IMR-90 (cell line): ENCODE measurements around the gene LAMA3. TPM values are rescaled to one million over a fixed set of nuclear protein-coding genes. Genes with fewer than 3 reads are reported as not detected.

Experiments
- ATAC-seq: fragments of 200-7000 bp; cut with Tn5 transposase; 2 replicates; pipeline ENCODE4 v1.9.1; 2020; ENCODE audit warnings: low read depth, mild to moderate bottlenecking, moderate library complexity
- BruUV-seq: library from RNA; stranded (reverse); fragments of 400-500 nt; replicated peaks from 2 replicates; lab custom pipeline; 2021; lab: Mats Ljungman, UMichigan
- CTCF ChIA-PET: fragments of 300-600 bp; formaldehyde crosslinking; extraction: SDS; loops from one replicate; lab custom pipeline; 2021; ENCODE audit warnings: antibody characterized with exemption; lab: Yijun Ruan, JAX
- POLR2A ChIA-PET: fragments of 300-600 bp; sonication (Branson Sonifier 250); formaldehyde crosslinking; loops from one replicate; lab custom pipeline; 2022; ENCODE audit warnings: antibody characterized with exemption; ENCODE audit not compliant: unreplicated experiment; lab: Charles Lee
- DNase-seq: peaks from one replicate; pipeline ENCODE4 v3.0.0; 2013
- H2AFZ ChIP-seq: replicated peaks from 2 replicates; pipeline ENCODE3; 2013; ENCODE audit warnings: low read length, mild to moderate bottlenecking; ENCODE audit not compliant: poor library complexity
- H2AK5ac ChIP-seq: 2 replicates; pipeline ENCODE4 v1.6.1; 2013; ENCODE audit warnings: low read depth, low read length, inconsistent platforms
- H2AK9ac ChIP-seq: replicated peaks from 2 replicates; pipeline ENCODE3; 2013; ENCODE audit warnings: mild to moderate bottlenecking, low read depth, low read length, moderate library complexity; ENCODE audit not compliant: poor library complexity
- H2BK120ac ChIP-seq: 2 replicates; pipeline ENCODE4 v1.6.1; 2013; ENCODE audit warnings: low read depth, low read length, inconsistent platforms
- H2BK15ac ChIP-seq: 3 replicates; pipeline ENCODE4 v1.6.1; 2013; ENCODE audit warnings: low read depth, low read length, inconsistent platforms
- H2BK20ac ChIP-seq: 2 replicates; pipeline ENCODE4 v1.6.1; 2013; ENCODE audit warnings: low read depth, mild to moderate bottlenecking, inconsistent platforms, low read length, moderate library complexity
- H2BK5ac ChIP-seq: 2 replicates; pipeline ENCODE4 v1.6.1; 2013; ENCODE audit warnings: mild to moderate bottlenecking, low read depth, low read length, inconsistent platforms; ENCODE audit not compliant: poor library complexity, severe bottlenecking
- H3K14ac ChIP-seq: replicated peaks from 2 replicates; pipeline ENCODE4 v1.6.1; 2013; ENCODE audit warnings: low read depth, low read length, inconsistent platforms
- H3K18ac ChIP-seq: 2 replicates; pipeline ENCODE4 v1.6.1; 2013; ENCODE audit warnings: low read depth, low read length, control low read depth
- H3K23ac ChIP-seq: 2 replicates; pipeline ENCODE4 v1.6.1; 2013; ENCODE audit warnings: low read depth, low read length, inconsistent platforms
- H3K27ac ChIP-seq: 2 replicates; pipeline ENCODE4 v1.5.1; 2013; ENCODE audit warnings: mild to moderate bottlenecking, control low read depth, low read length; ENCODE audit not compliant: insufficient read depth
- H3K27me3 ChIP-seq: 2 replicates; pipeline ENCODE4 v1.6.1; 2013; ENCODE audit warnings: low read length; ENCODE audit not compliant: control insufficient read depth, insufficient read depth
- H3K36me3 ChIP-seq: 2 replicates; pipeline ENCODE4 v1.6.1; 2013; ENCODE audit warnings: low read length, mixed read lengths; ENCODE audit not compliant: control insufficient read depth, insufficient read depth
- H3K4ac ChIP-seq: 2 replicates; pipeline ENCODE4 v1.6.1; 2013; ENCODE audit warnings: low read depth, low read length, inconsistent platforms
- H3K4me1 ChIP-seq: 2 replicates; pipeline ENCODE4 v1.6.1; 2013; ENCODE audit warnings: low read length, mixed read lengths; ENCODE audit not compliant: control insufficient read depth, insufficient read depth
- H3K4me2 ChIP-seq: 2 replicates; pipeline ENCODE4 v1.6.1; 2013; ENCODE audit warnings: low read depth, mild to moderate bottlenecking, control low read depth, low read length, moderate library complexity
- H3K4me3 ChIP-seq: 2 replicates; pipeline ENCODE4 v1.5.1; 2013; ENCODE audit warnings: low read depth, mild to moderate bottlenecking, control low read depth, low read length, moderate library complexity; ENCODE audit not compliant: insufficient read depth
- H3K56ac ChIP-seq: 2 replicates; pipeline ENCODE4 v1.6.1; 2013; ENCODE audit warnings: low read length, inconsistent platforms; ENCODE audit not compliant: insufficient read depth; ENCODE audit errors: extremely low read depth
- H3K79me1 ChIP-seq, 2 experiments: 2 replicates each; pipeline ENCODE4 v1.6.1; 2013; ENCODE audit warnings: low read length in 2 of 2, inconsistent platforms in 1 of 2, low read depth in 1 of 2
- H3K9ac ChIP-seq: 2 replicates; pipeline ENCODE4 v1.6.1; 2013; ENCODE audit warnings: low read depth, low read length, control low read depth
- H3K9me1 ChIP-seq: 2 replicates; pipeline ENCODE4 v1.6.1; 2013; ENCODE audit warnings: low read length, inconsistent platforms; ENCODE audit not compliant: insufficient read depth
- H3K9me3 ChIP-seq: 2 replicates; pipeline ENCODE4 v1.6.1; 2013; ENCODE audit warnings: low read length; ENCODE audit not compliant: control insufficient read depth, insufficient read depth
- H4K20me1 ChIP-seq: 2 replicates; pipeline ENCODE4 v1.6.1; 2013; ENCODE audit warnings: low read length, inconsistent platforms; ENCODE audit not compliant: insufficient read depth
- H4K5ac ChIP-seq: 2 replicates; pipeline ENCODE4 v1.6.1; 2013; ENCODE audit warnings: mild to moderate bottlenecking, low read depth, low read length, control low read depth
- H4K8ac ChIP-seq, 2 experiments: 2 replicates each; pipeline ENCODE4 v1.6.1; 2013; ENCODE audit warnings: low read depth in 2 of 2, low read length in 2 of 2, control low read depth in 1 of 2, inconsistent platforms in 1 of 2
- H4K91ac ChIP-seq: 2 replicates; pipeline ENCODE4 v1.6.1; 2013; ENCODE audit warnings: low read depth, low read length, inconsistent platforms; ENCODE audit not compliant: insufficient read depth
- BHLHE40 ChIP-seq: fragments of 150-350 bp; IDR thresholded peaks from 2 replicates; pipeline ENCODE4 v1.6.1; 2016; ENCODE audit warnings: mild to moderate bottlenecking, low read depth, low read length
- CEBPB ChIP-seq: IDR thresholded peaks from 2 replicates; pipeline ENCODE4 v1.6.1; 2012; ENCODE audit warnings: low read depth, low read length, improper control_type of control experiment
- CHD1 ChIP-seq: IDR thresholded peaks from 2 replicates; pipeline ENCODE4 v1.6.1; 2012; ENCODE audit warnings: low read depth, low read length, improper control_type of control experiment
- CTCF ChIP-seq: conservative IDR thresholded peaks from 2 replicates; pipeline ENCODE4 v1.5.1; 2012; ENCODE audit warnings: mild to moderate bottlenecking, low read depth, low read length, improper control_type of control experiment
- ELK1 ChIP-seq: fragments of 150-350 bp; IDR thresholded peaks from 2 replicates; pipeline ENCODE4 v1.6.1; 2016; ENCODE audit warnings: low read depth, mild to moderate bottlenecking, low read length, moderate library complexity, borderline replicate concordance
- FOS ChIP-seq: fragments of 150-350 bp; IDR thresholded peaks from 2 replicates; pipeline ENCODE4 v1.6.1; 2016; ENCODE audit warnings: low read depth, low read length
- MAFK ChIP-seq: IDR thresholded peaks from 2 replicates; pipeline ENCODE4 v1.6.1; 2012; ENCODE audit warnings: low read depth, low read length, improper control_type of control experiment
- MAZ ChIP-seq: IDR thresholded peaks from 2 replicates; pipeline ENCODE4 v1.6.1; 2012; ENCODE audit warnings: low read depth, mild to moderate bottlenecking, low read length, improper control_type of control experiment, moderate library complexity, borderline replicate concordance
- MXI1 ChIP-seq: IDR thresholded peaks from 2 replicates; pipeline ENCODE4 v1.6.1; 2012; ENCODE audit warnings: low read depth, mild to moderate bottlenecking, low read length, moderate library complexity, borderline replicate concordance
- NFE2L2 ChIP-seq: fragments of 150-350 bp; IDR thresholded peaks from 2 replicates; pipeline ENCODE4 v1.6.1; 2016; ENCODE audit warnings: low read depth, mild to moderate bottlenecking, low read length
- POLR2A ChIP-seq: IDR thresholded peaks from 2 replicates; pipeline ENCODE4 v1.6.1; 2012; ENCODE audit warnings: mild to moderate bottlenecking, low read depth, low read length
- RCOR1 ChIP-seq: IDR thresholded peaks from 2 replicates; pipeline ENCODE4 v1.6.1; 2012; ENCODE audit warnings: mild to moderate bottlenecking, low read length, improper control_type of control experiment; ENCODE audit not compliant: insufficient replicate concordance
- RFX5 ChIP-seq: IDR thresholded peaks from 2 replicates; pipeline ENCODE4 v1.8.0; 2012; ENCODE audit warnings: low read depth, mild to moderate bottlenecking, low read length, moderate library complexity
- SMC3 ChIP-seq: fragments of 150-350 bp; IDR thresholded peaks from 2 replicates; pipeline ENCODE4 v1.6.1; 2016; ENCODE audit warnings: low read depth, mild to moderate bottlenecking, antibody characterized with exemption, low read length, moderate library complexity
- USF2 ChIP-seq: fragments of 150-350 bp; IDR thresholded peaks from 2 replicates; pipeline ENCODE4 v1.6.1; 2017; ENCODE audit warnings: mild to moderate bottlenecking, antibody characterized with exemption, low read length, low read depth
- WGBS, 2 experiments: methylation state at CpG; one replicate each; pipeline versions ENCODE4 v1.1.5 to v1.1.7; 2013; ENCODE audit warnings: missing lambda C conversion rate in 2 of 2; ENCODE audit not compliant: insufficient read length in 1 of 2; ENCODE audit errors: extremely low coverage in 2 of 2; 5-methylcytosine and 5-hydroxymethylcytosine counted together
- dilution Hi-C: fragments of 300-500 bp; cut with HindIII; formaldehyde crosslinking; loops from one replicate; pipeline ENCODE4 v1.14.3; 2018; ENCODE audit warnings: low sequenced_read_pairs; ENCODE audit not compliant: unreplicated experiment
- in situ Hi-C: fragments of 300-500 bp; cut with MboI; formaldehyde crosslinking; loops from 3 replicates; pipeline ENCODE4 v1.14.3; 2019; ENCODE audit warnings: low sequenced_read_pairs, inconsistent platforms, mixed read lengths
- intact Hi-C: fragments of 100-400 bp; cut with micrococcal nuclease; formaldehyde crosslinking; loops from 2 replicates; pipeline ENCODE4 v1.10.0; 2022
- polyA plus RNA-seq, 3 experiments: library from polyadenylated mRNA; depleted of rRNA; stranded (reverse); fragments of >200 nt; gene quantifications; 2 replicates each; pipeline ENCODE4 v1.2.3, GENCODE V29; 2012; ENCODE audit warnings: low replicate concordance in 1 of 3
- total RNA-seq: library from RNA; depleted of rRNA; stranded (reverse); fragments of >200 nt; gene quantifications from 2 replicates; pipeline ENCODE4 v1.2.3, GENCODE V29; 2012

The LAMA3 gene
- total and polyA plus RNA-seq, 2 of the 4 experiments (the other 2 are of a cell fraction) = 0.18 to 0.19 TPM

GRCh38 chr18:23875966-23876895 lies 187.0 kb downstream of the LAMA3 start:
- Histone ChIP-seq H2AK5ac (no peak overlapping the region), H3K4ac (no peak overlapping the region), H2BK120ac (no peak overlapping the region), H3K9ac (no peak overlapping the region), H3K18ac (no peak overlapping the region), H3K23ac (no peak overlapping the region), H2BK15ac (no peak overlapping the region), H3K27ac (no peak overlapping the region), H4K5ac (no peak overlapping the region), H3K36me3 (no peaks in the 10 kb centered on the region), H3K4me3 (no peak overlapping the region), H2BK5ac (no peak overlapping the region), H3K56ac (no peak overlapping the region), H4K20me1 (no peaks in the 10 kb centered on the region), H3K9me1 (no peaks in the 10 kb centered on the region; the same call in 1 of the 2 replicates), H3K4me2 (no peak overlapping the region), H3K27me3 (peaks cover 15% of the 10 kb centered on the region), H2AK9ac (no peak overlapping the region), H4K8ac (no peak overlapping the region), H2AFZ (no peak overlapping the region), H3K79me1 (no peaks in the 10 kb centered on the region), H3K14ac (no peak overlapping the region), H4K91ac (no peak overlapping the region), H3K9me3 (no peaks in the 10 kb centered on the region), H3K4me1 (no peaks in the 10 kb centered on the region), H2BK20ac (no peak overlapping the region)
- CTCF ChIA-PET = no interaction called here
- in situ Hi-C loops = no loop called here
- no CpG with 5 or more reads among the region's 11 CpGs for WGBS, 2 experiments
- DNase-seq (no peak), ATAC-seq (no peak)
- intact Hi-C loops = no loop called here
- POLR2A ChIA-PET = no interaction called here
- dilution Hi-C loops = no loop called here
- BruUV-seq = no TSS peak
- no peak for TF ChIP-seq NFE2L2
- no peak for TF ChIP-seq RFX5
- no peak for TF ChIP-seq CHD1
- no peak for TF ChIP-seq MXI1
- TF ChIP-seq CTCF = no peak
- TF ChIP-seq POLR2A = no peak
- no peak for TF ChIP-seq ELK1
- TF ChIP-seq MAZ = no peak
- TF ChIP-seq RCOR1 = no peak
- no peak for TF ChIP-seq BHLHE40
- TF ChIP-seq SMC3 = no peak
- TF ChIP-seq USF2 = no peak
- TF ChIP-seq CEBPB = no peak
- TF ChIP-seq MAFK = no peak
- no peak for TF ChIP-seq FOS
